Measurements from ENCODE around the gene DFFA.
"Not testable (repeated sequence)": the region's sequence is repeated elsewhere in the genome, so short reads cannot be mapped to it uniquely, and the experiment has no call there.

The DFFA gene

DNA sequence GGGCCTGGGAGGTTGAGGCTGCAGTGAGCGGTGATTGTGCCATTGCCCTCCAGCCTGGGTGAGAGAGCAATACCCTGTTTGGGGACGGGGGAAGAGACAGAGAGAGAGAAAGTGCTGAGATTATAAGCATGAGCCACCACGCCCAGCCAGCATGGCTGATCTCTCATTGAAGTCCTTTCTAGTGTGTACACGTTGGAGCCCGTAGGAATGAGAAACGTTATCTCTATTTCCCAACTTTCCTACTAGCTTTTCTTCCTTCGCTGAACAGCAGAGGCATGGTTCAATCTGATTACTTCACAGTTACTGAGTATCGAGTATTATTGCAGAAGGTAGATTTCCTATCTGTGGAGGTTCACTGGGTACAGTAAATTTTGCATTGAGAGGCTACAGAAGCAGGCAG, 7.0 kb upstream of the DFFA start:
- Histone ChIP-seq H3K4me2 (ENCODE audit: low read depth, low read length, poor library complexity, severe bottlenecking) (no peak overlapping the region), H3K9me2 (replicated peaks; ENCODE audit: low read depth, low read length) (no peaks in the 10 kb centered on the region), H3K4me1 (ENCODE audit: insufficient read depth, low read length, poor library complexity, severe bottlenecking) (peaks cover 21% of the 10 kb centered on the region), H2AFZ (ENCODE audit: low read length) (no peak overlapping the region), H3K9me3 (ENCODE audit: insufficient read depth, low read depth, low read length) (no peaks in the 10 kb centered on the region), H4K20me1 (ENCODE audit: insufficient read depth, low read length, poor library complexity, severe bottlenecking) (peaks cover 19% of the 10 kb centered on the region), H3K36me3 (ENCODE audit: insufficient read depth, low read length) (no peaks in the 10 kb centered on the region), H3K4me3 (ENCODE audit: low read length, poor library complexity, severe bottlenecking) (no peak overlapping the region), H3K27me3 (ENCODE audit: insufficient read depth, low read length, poor library complexity, severe bottlenecking) (no peaks in the 10 kb centered on the region), H3K9ac (ENCODE audit: low read depth, low read length, poor library complexity, severe bottlenecking) (no peak overlapping the region), H3F3A (ENCODE audit: low read depth) (no peaks in the 10 kb centered on the region), H3K79me2 (ENCODE audit: insufficient read depth, low read length) (peaks cover 76% of the 10 kb centered on the region)
- TF ChIP-seq, protein P1, sequence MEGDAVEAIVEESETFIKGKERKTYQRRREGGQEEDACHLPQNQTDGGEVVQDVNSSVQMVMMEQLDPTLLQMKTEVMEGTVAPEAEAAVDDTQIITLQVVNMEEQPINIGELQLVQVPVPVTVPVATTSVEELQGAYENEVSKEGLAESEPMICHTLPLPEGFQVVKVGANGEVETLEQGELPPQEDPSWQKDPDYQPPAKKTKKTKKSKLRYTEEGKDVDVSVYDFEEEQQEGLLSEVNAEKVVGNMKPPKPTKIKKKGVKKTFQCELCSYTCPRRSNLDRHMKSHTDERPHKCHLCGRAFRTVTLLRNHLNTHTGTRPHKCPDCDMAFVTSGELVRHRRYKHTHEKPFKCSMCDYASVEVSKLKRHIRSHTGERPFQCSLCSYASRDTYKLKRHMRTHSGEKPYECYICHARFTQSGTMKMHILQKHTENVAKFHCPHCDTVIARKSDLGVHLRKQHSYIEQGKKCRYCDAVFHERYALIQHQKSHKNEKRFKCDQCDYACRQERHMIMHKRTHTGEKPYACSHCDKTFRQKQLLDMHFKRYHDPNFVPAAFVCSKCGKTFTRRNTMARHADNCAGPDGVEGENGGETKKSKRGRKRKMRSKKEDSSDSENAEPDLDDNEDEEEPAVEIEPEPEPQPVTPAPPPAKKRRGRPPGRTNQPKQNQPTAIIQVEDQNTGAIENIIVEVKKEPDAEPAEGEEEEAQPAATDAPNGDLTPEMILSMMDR (conservative IDR thresholded peaks at IDR 0.05; ENCODE audit: low read length): no peak
- TF ChIP-seq EZH2phosphoT487 (IDR thresholded peaks at IDR 0.05; ENCODE audit: borderline replicate concordance): no peak

DNA sequence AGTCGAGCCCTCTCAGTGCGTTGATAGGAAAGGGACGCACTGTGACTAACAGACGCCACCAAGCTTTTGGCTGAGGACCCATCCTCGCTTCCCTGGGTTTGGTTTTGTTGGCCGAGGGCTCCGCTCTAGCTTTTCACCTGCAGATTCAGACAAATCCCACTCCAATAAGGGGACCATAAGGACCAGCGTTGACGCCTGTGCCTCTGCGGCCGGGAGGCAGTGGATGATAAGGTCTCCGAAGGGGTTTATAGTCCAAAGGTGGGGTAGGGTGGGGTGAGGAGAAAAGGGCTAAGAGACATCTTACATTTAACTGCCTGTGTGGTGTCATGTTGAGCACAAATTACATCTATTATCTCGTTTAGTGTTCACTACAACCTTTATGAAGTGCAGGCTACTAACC, 3.2 kb upstream of the DFFA start:
- Histone ChIP-seq H2AFZ (ENCODE audit: low read length) (peak overlapping the region; percentile 96), H3K9me3 (ENCODE audit: insufficient read depth, low read depth, low read length) (no peaks in the 10 kb centered on the region), H3K4me3 (ENCODE audit: low read length, poor library complexity, severe bottlenecking) (peak overlapping the region; percentile 83), H3K27me3 (ENCODE audit: insufficient read depth, low read length, poor library complexity, severe bottlenecking) (no peaks in the 10 kb centered on the region), H3K36me3 (ENCODE audit: insufficient read depth, low read length) (no peaks in the 10 kb centered on the region), H3K9me2 (replicated peaks; ENCODE audit: low read depth, low read length) (no peaks in the 10 kb centered on the region), H3K9ac (ENCODE audit: low read depth, low read length, poor library complexity, severe bottlenecking) (peak overlapping the region; percentile 83), H3K79me2 (ENCODE audit: insufficient read depth, low read length) (peaks cover 61% of the 10 kb centered on the region), H3K4me2 (ENCODE audit: low read depth, low read length, poor library complexity, severe bottlenecking) (peak overlapping the region; percentile 99), H3K4me1 (ENCODE audit: insufficient read depth, low read length, poor library complexity, severe bottlenecking) (peaks cover 34% of the 10 kb centered on the region), H3F3A (ENCODE audit: low read depth) (no peaks in the 10 kb centered on the region), H4K20me1 (ENCODE audit: insufficient read depth, low read length, poor library complexity, severe bottlenecking) (peaks cover 19% of the 10 kb centered on the region)
- no peak for TF ChIP-seq EZH2phosphoT487 (IDR thresholded peaks at IDR 0.05; ENCODE audit: borderline replicate concordance)
- TF ChIP-seq, protein P1 (conservative IDR thresholded peaks at IDR 0.05; ENCODE audit: low read length): no peak

DNA sequence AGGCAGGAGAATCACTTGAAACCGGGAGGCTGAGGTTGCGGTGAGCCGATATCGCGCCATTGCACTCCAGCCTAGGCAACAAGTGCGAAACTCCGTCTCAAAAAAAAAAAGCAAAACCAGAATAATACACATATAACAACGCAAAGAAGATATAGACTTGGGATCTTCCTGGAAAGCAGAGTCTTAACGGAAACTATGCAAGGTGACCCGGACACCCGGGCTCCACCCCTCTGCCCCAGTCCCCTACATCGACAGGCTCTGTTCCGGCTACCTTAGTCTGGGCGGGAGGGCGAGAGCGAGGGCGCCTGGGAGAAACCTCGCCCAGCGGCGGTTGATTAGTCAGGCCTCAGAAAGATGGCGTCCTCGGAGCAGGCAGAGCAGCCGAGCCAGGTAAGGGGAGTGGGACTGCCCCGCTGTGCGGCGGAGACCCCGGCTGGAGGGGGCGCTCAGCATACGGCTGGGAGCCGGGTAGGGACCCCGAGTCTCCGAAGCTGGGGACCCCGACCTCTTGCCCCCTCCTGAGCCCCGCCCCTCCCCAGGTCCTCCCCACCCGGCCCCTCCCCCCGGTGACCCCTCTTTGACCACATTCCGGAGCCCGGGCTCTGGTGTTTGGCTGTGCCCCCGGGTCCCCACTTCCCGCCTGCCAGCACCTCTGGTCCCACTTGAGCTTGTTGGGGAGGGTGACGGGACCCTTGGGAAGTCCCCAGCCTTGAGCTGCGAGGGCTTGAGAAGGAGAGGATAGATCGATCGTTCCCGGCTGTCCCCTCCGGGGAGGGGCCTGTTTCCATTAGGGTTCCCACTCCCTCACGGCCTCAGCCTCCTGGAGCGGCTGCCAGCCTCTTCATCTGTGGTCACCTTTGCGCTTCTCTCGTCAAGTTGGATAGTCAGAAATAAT, 2.5 kb upstream of the DFFA start, which contains the start of gene PEX14:
TSS of gene PEX14 (plus strand) at position 338 of the 895 bp plus-strand sequence. CDS start at position 355, 17 bp downstream.
- TF ChIP-seq, protein P1 (conservative IDR thresholded peaks at IDR 0.05; ENCODE audit: low read length): no peak
- TF ChIP-seq EZH2phosphoT487 (IDR thresholded peaks at IDR 0.05; ENCODE audit: borderline replicate concordance): no peak
- Histone ChIP-seq H3K4me1 (ENCODE audit: insufficient read depth, low read length, poor library complexity, severe bottlenecking) (peaks cover 34% of the 10 kb centered on the region), H3K36me3 (ENCODE audit: insufficient read depth, low read length) (no peaks in the 10 kb centered on the region), H2AFZ (ENCODE audit: low read length) (peak within 1 kb of the TSS; percentile 96), H3K4me3 (ENCODE audit: low read length, poor library complexity, severe bottlenecking) (peak within 1 kb of the TSS; percentile 83), H4K20me1 (ENCODE audit: insufficient read depth, low read length, poor library complexity, severe bottlenecking) (peaks cover 19% of the 10 kb centered on the region), H3F3A (ENCODE audit: low read depth) (no peaks in the 10 kb centered on the region), H3K79me2 (ENCODE audit: insufficient read depth, low read length) (peaks cover 59% of the 10 kb centered on the region), H3K9ac (ENCODE audit: low read depth, low read length, poor library complexity, severe bottlenecking) (peak within 1 kb of the TSS; percentile 83), H3K9me2 (replicated peaks; ENCODE audit: low read depth, low read length) (no peaks in the 10 kb centered on the region), H3K9me3 (ENCODE audit: insufficient read depth, low read depth, low read length) (no peaks in the 10 kb centered on the region), H3K27me3 (ENCODE audit: insufficient read depth, low read length, poor library complexity, severe bottlenecking) (no peaks in the 10 kb centered on the region), H3K4me2 (ENCODE audit: low read depth, low read length, poor library complexity, severe bottlenecking) (peak within 1 kb of the TSS; percentile 99)

DNA sequence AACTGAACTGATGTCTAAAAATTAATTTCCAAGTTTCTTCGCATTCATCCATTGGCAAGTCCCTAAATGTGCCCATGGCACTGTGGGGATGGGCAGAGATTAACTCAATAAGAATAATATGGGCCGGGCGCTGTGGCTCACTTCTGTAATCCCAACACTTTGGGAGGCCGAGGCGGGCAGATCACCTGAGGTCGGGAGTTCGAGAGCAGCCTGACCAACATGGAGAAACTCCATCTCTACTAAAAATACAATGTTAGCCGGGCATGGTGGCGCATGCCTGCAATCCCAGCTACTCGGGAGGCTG, 1.9 kb upstream of the DFFA start:
- H3K27me3 ChIP-seq (ENCODE audit: insufficient read depth, low read length, poor library complexity, severe bottlenecking); H3K36me3 ChIP-seq (ENCODE audit: insufficient read depth, low read length); H3K9me3 ChIP-seq (ENCODE audit: insufficient read depth, low read depth, low read length); H3F3A ChIP-seq (ENCODE audit: low read depth); H3K9me2 ChIP-seq (replicated peaks; ENCODE audit: low read depth, low read length): not testable (repeated sequence)
- peaks cover 19% of the 10 kb centered on the region for H4K20me1 ChIP-seq (ENCODE audit: insufficient read depth, low read length, poor library complexity, severe bottlenecking)
- peak overlapping the region; percentile 96 for H2AFZ ChIP-seq (ENCODE audit: low read length)
- peak overlapping the region; percentile 74 for H3K4me2 ChIP-seq (ENCODE audit: low read depth, low read length, poor library complexity, severe bottlenecking)
- peaks cover 53% of the 10 kb centered on the region for H3K79me2 ChIP-seq (ENCODE audit: insufficient read depth, low read length)
- peak overlapping the region; percentile 83 for H3K9ac ChIP-seq (ENCODE audit: low read depth, low read length, poor library complexity, severe bottlenecking)
- H3K4me3 ChIP-seq (ENCODE audit: low read length, poor library complexity, severe bottlenecking): peak overlapping the region; percentile 83
- peaks cover 34% of the 10 kb centered on the region for H3K4me1 ChIP-seq (ENCODE audit: insufficient read depth, low read length, poor library complexity, severe bottlenecking)
